Astrocyte (in vitro differentiated cells and primary cell): ENCODE measurements around the gene NFATC1. TPM values are rescaled to one million over a fixed set of nuclear protein-coding genes. Genes with fewer than 3 reads are reported as not detected.

Source experiments
- DNase-seq: peaks from one replicate; pipeline ENCODE4 v3.0.0-alpha.2; 2010; ENCODE audit warnings: low read depth
- FAIRE-seq: peaks from 2 replicates; lab custom pipeline; 2011; peaks lifted over from hg19 to GRCh38; lab: Jason Lieb, UNC
- H2AFZ ChIP-seq: 2 replicates; pipeline ENCODE4 v1.6.0; 2012; ENCODE audit warnings: low read depth, low read length, inconsistent platforms
- H3K27ac ChIP-seq: 2 replicates; pipeline ENCODE4 v1.5.1; 2011; ENCODE audit warnings: low read depth, low read length, inconsistent platforms
- H3K27me3 ChIP-seq: 2 replicates; pipeline ENCODE4 v1.6.0; 2011; ENCODE audit warnings: low read length, inconsistent platforms; ENCODE audit not compliant: insufficient read depth
- H3K36me3 ChIP-seq: 2 replicates; pipeline ENCODE4 v1.5.1; 2011; ENCODE audit warnings: low read length, inconsistent platforms; ENCODE audit not compliant: insufficient read depth
- H3K4me1 ChIP-seq: 2 replicates; pipeline ENCODE4 v1.5.1; 2011; ENCODE audit warnings: low read length, inconsistent platforms; ENCODE audit not compliant: insufficient read depth
- H3K4me2 ChIP-seq: 2 replicates; pipeline ENCODE4 v1.6.0; 2012; ENCODE audit warnings: low read length, inconsistent platforms
- H3K4me3 ChIP-seq: 2 replicates; pipeline ENCODE4 v1.5.1; 2011; ENCODE audit warnings: low read depth, mild to moderate bottlenecking, low read length, inconsistent platforms; ENCODE audit not compliant: insufficient read depth
- H3K79me2 ChIP-seq: 2 replicates; pipeline ENCODE4 v1.6.0; 2012; ENCODE audit warnings: mild to moderate bottlenecking, low read length, inconsistent platforms; ENCODE audit not compliant: insufficient read depth
- H3K9ac ChIP-seq: 2 replicates; pipeline ENCODE4 v1.6.0; 2012; ENCODE audit warnings: mild to moderate bottlenecking, low read length, inconsistent platforms
- H3K9me3 ChIP-seq: 2 replicates; pipeline ENCODE4 v1.5.1; 2012; ENCODE audit warnings: low read depth, mild to moderate bottlenecking, low read length, inconsistent platforms; ENCODE audit not compliant: insufficient read depth
- H4K20me1 ChIP-seq: 2 replicates; pipeline ENCODE4 v1.6.0; 2012; ENCODE audit warnings: low read length, inconsistent platforms; ENCODE audit not compliant: insufficient read depth
- H3K27ac Mint-ChIP-seq: one replicate; pipeline ENCODE4 v1.8.0; 2021; ENCODE audit warnings: mild to moderate bottlenecking, mixed read lengths; ENCODE audit not compliant: unreplicated experiment
- H3K27me3 Mint-ChIP-seq: one replicate; pipeline ENCODE4 v1.8.0; 2021; ENCODE audit warnings: low read depth, mixed read lengths; ENCODE audit not compliant: unreplicated experiment
- H3K36me3 Mint-ChIP-seq: one replicate; pipeline ENCODE4 v1.8.0; 2021; ENCODE audit warnings: low read depth, mixed read lengths; ENCODE audit not compliant: unreplicated experiment
- H3K4me1 Mint-ChIP-seq: one replicate; pipeline ENCODE4 v1.8.0; 2021; ENCODE audit warnings: low read depth, mixed read lengths; ENCODE audit not compliant: unreplicated experiment
- H3K4me3 Mint-ChIP-seq: one replicate; pipeline ENCODE4 v1.8.0; 2021; ENCODE audit warnings: mild to moderate bottlenecking, moderate library complexity, mixed read lengths; ENCODE audit not compliant: unreplicated experiment
- H3K9me3 Mint-ChIP-seq: one replicate; pipeline ENCODE4 v1.8.0; 2021; ENCODE audit warnings: mild to moderate bottlenecking, mixed read lengths; ENCODE audit not compliant: unreplicated experiment
- CTCF ChIP-seq: IDR thresholded peaks from 2 replicates; pipeline ENCODE4 v1.5.1; 2011; ENCODE audit warnings: low read depth, mild to moderate bottlenecking, inconsistent platforms, low read length, moderate library complexity; ENCODE audit not compliant: insufficient read depth
- EZH2 ChIP-seq: IDR thresholded peaks from 2 replicates; pipeline ENCODE4 v1.6.1; 2012; ENCODE audit warnings: mild to moderate bottlenecking, low read length, inconsistent platforms; ENCODE audit not compliant: insufficient read depth
- total RNA-seq: library from RNA; stranded (reverse); gene quantifications from 2 replicates; pipeline ENCODE4 v1.2.1, GENCODE V29; 2021

NFATC1 gene
- total RNA-seq, 1 donor from 2014 or later: 11.0 TPM

- Mint-ChIP-seq H3K36me3 (peaks cover 5% of the 10 kb centered on the region), H3K4me1 (peaks cover under 1% of the 10 kb centered on the region), H3K27ac (no peak overlapping the region), H3K27me3 (no peaks in the 10 kb centered on the region), H3K4me3 (no peak overlapping the region), H3K9me3 (peaks cover 4% of the 10 kb centered on the region)
- Histone ChIP-seq H3K4me2 (no peak overlapping the region), H3K36me3 (no peaks in the 10 kb centered on the region), H3K27ac (no peak overlapping the region), H3K9me3 (peaks cover 8% of the 10 kb centered on the region), H3K79me2 (no peaks in the 10 kb centered on the region), H2AFZ (no peak overlapping the region), H4K20me1 (no peaks in the 10 kb centered on the region), H3K9ac (no peak overlapping the region), H3K4me1 (peaks cover 4% of the 10 kb centered on the region), H3K27me3 (no peaks in the 10 kb centered on the region), H3K4me3 (no peak overlapping the region)
- FAIRE-seq: no peak
- TF ChIP-seq CTCF (no peak), EZH2 (no peak)
- DNase-seq: no peak
These were observed 83.5 kb downstream of the NFATC1 start for GRCh38 chr18:79479116-79479760.

- H3K4me1 Mint-ChIP-seq: peaks cover 5% of the 10 kb centered on the region
- H3K9me3 ChIP-seq: peaks cover 7% of the 10 kb centered on the region
- no peak for DNase-seq
- H3K4me3 ChIP-seq: no peak overlapping the region
- no peak overlapping the region for H3K4me3 Mint-ChIP-seq
- H3K9ac ChIP-seq: no peak overlapping the region
- no peaks in the 10 kb centered on the region for H3K36me3 ChIP-seq
- no peak overlapping the region for H3K27ac Mint-ChIP-seq
- no peak overlapping the region for H2AFZ ChIP-seq
- H3K27ac ChIP-seq: no peak overlapping the region
- no peaks in the 10 kb centered on the region for H3K27me3 Mint-ChIP-seq
- H3K4me1 ChIP-seq: peaks cover 10% of the 10 kb centered on the region
- H4K20me1 ChIP-seq: no peaks in the 10 kb centered on the region
- H3K27me3 ChIP-seq: no peaks in the 10 kb centered on the region
- no peak for TF ChIP-seq EZH2
- no peak for TF ChIP-seq CTCF
- no peak for FAIRE-seq
- peaks cover 5% of the 10 kb centered on the region for H3K36me3 Mint-ChIP-seq
- H3K9me3 Mint-ChIP-seq: peaks cover 4% of the 10 kb centered on the region
- no peak overlapping the region for H3K4me2 ChIP-seq
- H3K79me2 ChIP-seq: no peaks in the 10 kb centered on the region
These were observed 84.0 kb downstream of the NFATC1 start for GRCh38 chr18:79479761-79480161.
